Inferior parietal cortex (tissue), 1 donor: ENCODE results near the gene DISP2.

Experiments
- DNase-seq: peaks from one replicate; pipeline ENCODE4 v3.0.0-alpha.2; 2016; ENCODE audit errors: extremely low spot score

The DISP2 gene

DNA sequence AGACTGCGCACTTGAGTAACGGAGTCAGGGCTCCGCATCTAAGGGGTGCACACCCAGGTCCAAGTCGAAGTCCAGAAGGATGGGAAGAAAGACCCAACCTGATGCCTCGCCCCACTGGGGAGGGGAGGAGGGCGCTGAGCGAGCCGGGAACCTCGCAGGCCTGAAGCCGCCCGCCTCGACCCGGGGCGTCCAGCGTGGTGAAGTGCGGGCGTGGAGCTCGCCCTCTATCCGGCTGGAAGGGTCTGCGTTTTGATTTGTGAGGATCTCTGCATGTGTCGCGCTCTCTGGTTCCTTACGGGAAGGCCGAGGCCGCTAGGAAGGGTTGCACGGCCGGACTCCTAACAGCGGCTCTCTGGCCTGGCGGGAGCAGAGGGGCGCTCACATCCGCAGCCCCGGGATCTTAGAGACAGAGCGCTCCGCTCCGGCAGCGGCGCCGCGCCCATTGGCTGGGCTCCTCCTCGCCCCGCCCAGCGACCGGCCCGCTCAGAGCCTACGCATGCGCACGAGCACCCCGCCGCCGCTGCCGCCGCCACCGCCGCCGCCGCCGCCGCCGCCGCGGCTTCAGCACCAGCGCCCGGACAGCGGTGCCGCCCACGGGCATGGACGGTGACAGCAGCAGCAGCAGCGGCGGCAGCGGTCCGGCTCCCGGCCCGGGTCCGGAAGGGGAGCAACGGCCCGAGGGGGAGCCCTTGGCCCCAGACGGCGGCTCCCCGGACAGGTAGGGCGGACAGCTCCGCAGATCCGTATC, at the start of gene DISP2:
Gene DISP2, plus strand, starts transcription at position 497 of the 748 bp plus-strand sequence. Its CDS starts 103 bp downstream, at position 600.
- DNase-seq: peak; percentile 77

GRCh38 chr15:40309344-40309862, 48.6 kb upstream of the DISP2 start:
- DNase-seq: no peak

GRCh38 chr15:40310001-40310959, 47.7 kb upstream of the DISP2 start:
- no peak for DNase-seq

DNA sequence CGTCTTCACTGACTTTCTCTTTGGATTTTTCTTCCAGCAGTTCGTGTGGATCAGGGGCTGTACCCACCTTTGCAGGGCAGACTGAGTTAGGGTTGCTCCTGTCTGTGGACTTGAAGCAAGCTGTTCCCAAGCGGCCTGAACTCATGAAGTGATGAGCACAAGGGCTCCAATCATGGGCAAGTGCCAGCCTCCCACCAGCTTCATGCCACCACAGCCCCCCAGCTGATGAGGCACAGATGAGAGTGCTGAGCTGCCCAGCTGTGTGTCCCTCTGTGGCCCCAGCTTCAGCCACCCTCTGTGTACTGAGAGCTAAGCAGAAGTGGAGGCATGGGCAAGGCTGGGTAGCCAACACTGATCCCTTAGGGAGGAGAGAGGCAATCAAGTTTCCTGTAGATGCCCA, 47.0 kb upstream of the DISP2 start:
- DNase-seq: no peak

- no peak for DNase-seq
These were observed 45.5 kb upstream of the DISP2 start for GRCh38 chr15:40312370-40313158.

- DNase-seq: no peak
These were observed 44.3 kb upstream of the DISP2 start for GRCh38 chr15:40313531-40314398.

DNA sequence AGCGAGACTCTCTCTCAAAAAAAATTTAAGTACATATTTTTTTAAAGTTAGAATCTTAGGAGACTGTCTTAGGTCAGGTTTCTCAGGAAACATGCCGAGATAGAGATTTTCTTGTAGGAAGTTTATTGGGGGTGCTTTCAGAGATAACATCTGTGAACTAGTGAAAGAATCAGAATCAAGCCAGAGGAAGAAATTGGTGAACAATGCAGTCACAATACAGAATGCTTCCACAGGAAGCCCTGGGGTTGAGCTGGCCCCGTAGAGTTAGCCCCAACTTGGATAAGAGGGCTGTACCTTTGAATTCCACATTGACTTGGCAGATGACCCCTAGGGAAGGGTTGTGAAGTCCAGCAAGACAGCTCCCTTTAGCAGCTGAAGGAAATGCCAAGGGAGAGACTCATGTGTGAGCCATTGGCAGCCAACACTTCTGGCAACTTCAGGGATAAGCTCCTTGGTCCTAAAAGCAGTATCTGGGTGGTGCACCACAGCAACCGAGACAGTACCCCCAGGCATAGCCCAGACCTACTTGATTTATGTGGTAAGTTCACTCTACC, 43.2 kb upstream of the DISP2 start:
- DNase-seq: no peak

DNA sequence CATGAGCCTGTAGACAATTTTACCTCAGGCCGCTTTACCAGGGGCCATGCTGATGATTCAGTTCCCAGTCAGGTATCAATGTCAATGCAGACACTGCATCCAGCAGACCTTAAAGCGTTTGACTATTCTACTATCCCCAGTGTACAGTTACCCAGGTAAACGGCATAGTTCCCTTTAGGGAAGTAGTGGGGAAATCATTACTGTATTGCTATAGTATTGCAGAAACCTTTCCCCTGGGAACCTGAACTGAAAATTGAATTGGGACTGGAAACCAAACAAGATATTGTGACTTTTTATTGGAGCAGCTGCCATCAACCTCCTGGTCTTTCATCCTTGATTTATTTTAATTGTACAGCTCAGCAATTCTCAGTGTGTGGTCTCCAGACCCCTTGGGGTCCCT, 41.1 kb upstream of the DISP2 start:
- no peak for DNase-seq

- no peak for DNase-seq
These were observed 40.4 kb upstream of the DISP2 start for GRCh38 chr15:40317580-40317979.

- DNase-seq: no peak
These were observed 37.6 kb upstream of the DISP2 start for GRCh38 chr15:40320409-40320808.

DNA sequence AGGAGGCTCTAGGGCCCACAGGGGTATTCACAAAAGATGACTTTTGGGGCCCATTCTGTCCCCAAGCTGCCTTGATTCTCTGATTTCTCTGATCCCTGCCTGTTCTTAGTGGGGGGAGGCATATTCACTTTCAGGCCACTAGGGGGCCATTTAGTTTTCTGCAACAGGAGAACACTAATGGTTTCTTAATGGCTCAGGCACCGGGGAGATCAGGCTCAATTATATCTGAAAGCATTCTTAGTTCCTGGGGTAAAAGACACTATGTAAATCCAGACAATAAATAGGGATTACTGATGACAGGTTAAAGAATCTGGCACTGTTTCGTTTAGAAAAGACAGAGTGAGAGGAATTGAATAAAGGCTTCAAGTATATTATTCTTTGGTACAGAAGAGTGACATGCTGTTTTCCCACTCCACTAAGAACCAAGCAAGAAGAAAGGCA, 37.1 kb upstream of the DISP2 start:
- DNase-seq: peak; percentile 86

- DNase-seq: no peak
These were observed 35.3 kb upstream of the DISP2 start for GRCh38 chr15:40322531-40323238.

- DNase-seq: peak; percentile 82
These were observed 34.6 kb upstream of the DISP2 start, which contains the start of gene INAFM2 for GRCh38 chr15:40323239-40323952. TSS of gene INAFM2 (plus strand) at chr15:40323692. CDS start at chr15:40324056, 364 bp downstream.

- DNase-seq: no peak
These were observed 33.8 kb upstream of the DISP2 start for GRCh38 chr15:40323953-40324937.

GRCh38 chr15:40325188-40325587, 32.8 kb upstream of the DISP2 start:
- DNase-seq: no peak

DNA sequence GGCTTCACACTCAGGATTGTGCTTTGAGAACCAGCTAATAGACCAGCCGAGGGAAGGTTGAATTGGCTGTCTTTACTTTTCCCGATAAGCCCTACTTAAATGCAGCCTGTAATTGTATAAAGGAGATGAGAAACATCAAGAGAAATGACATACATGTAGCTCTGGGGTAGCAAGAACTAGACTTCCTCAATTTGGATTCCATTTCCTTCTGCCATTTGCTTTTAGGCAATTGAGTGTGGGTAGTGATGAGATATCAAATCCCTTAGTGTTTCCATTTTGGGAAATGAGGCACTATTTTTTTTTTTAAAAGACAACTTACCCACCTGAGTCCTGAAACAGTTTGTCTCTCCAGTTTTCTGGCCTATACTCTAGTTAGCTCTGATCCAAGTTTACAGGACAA, 32.3 kb upstream of the DISP2 start:
- no peak for DNase-seq

DNA sequence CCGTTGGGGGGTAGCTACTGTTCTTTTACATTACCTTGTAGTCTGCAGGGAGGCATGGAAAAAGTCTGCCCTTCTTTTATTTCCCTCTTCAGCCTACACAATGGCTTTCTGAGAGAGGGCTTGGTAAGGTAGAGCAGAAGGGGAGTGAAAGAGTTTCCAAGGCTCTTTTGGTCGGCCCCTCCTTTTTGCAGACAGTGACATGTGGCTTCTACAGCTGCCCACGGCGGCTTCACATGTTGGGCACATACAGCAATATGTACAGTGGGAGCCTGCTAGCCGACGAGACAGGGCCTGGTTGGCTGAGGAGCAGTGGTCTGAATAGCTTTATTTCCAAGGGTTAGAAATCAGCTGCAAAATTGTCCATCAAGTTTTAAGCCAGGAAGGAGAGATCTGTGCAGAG, 30.6 kb upstream of the DISP2 start:
- no peak for DNase-seq

- no peak for DNase-seq
These were observed 29.8 kb upstream of the DISP2 start for GRCh38 chr15:40328176-40328575.
